Neutrophil (primary cell): ENCODE results near the gene WDR44.

Experiments used
- H3K27ac ChIP-seq: fragments of 200-600 bp; sonication (generic); 2 replicates; pipeline ENCODE4 v1.5.1; 2016; ENCODE audit warnings: mild to moderate bottlenecking, moderate library complexity
- H3K27me3 ChIP-seq: fragments of 200-600 bp; sonication (generic); 2 replicates; pipeline ENCODE4 v1.6.0; 2016; ENCODE audit warnings: mild to moderate bottlenecking
- H3K36me3 ChIP-seq: fragments of 200-600 bp; sonication (generic); 2 replicates; pipeline ENCODE4 v1.5.1; 2017
- H3K4me1 ChIP-seq, 2 experiments: fragments of 200-600 bp in 1 of 2; sonication (generic) in 1 of 2; 1 replicate in 1 of 2; 2 replicates in 1 of 2; pipeline versions ENCODE4 v1.5.1 to v1.6.1; 2013 to 2016; ENCODE audit warnings: low read depth in 1 of 2, low read length in 1 of 2, mild to moderate bottlenecking in 1 of 2, moderate library complexity in 1 of 2; ENCODE audit not compliant: control insufficient read depth in 1 of 2, insufficient read depth in 1 of 2
- H3K4me3 ChIP-seq, 2 experiments: fragments of 200-600 bp in 1 of 2; sonication (generic) in 1 of 2; 1 replicate in 1 of 2; 2 replicates in 1 of 2; pipeline ENCODE4 v1.5.1; 2013 to 2016; ENCODE audit warnings: low read depth in 1 of 2, low read length in 1 of 2, mild to moderate bottlenecking in 1 of 2, moderate library complexity in 1 of 2
- H3K9me3 ChIP-seq: fragments of 200-600 bp; sonication (generic); 2 replicates; pipeline ENCODE4 v1.5.1; 2016
- CTCF ChIP-seq: fragments of 200-600 bp; sonication (generic); IDR thresholded peaks from 2 replicates; pipeline ENCODE4 v1.5.1; 2016; ENCODE audit warnings: antibody characterized with exemption

WDR44 gene

GRCh38 chrX:118360429-118361125 is 14.7 kb downstream of the WDR44 start:
- Histone ChIP-seq H3K9me3 (no peaks in the 10 kb centered on the region), H3K36me3 (no peaks in the 10 kb centered on the region), H3K4me1 (peaks cover 13 to 17% of the 10 kb centered on the region in 2 experiments), H3K27me3 (no peaks in the 10 kb centered on the region), H3K4me3 (no peak overlapping the region), H3K27ac (no peak overlapping the region)
- no peak for TF ChIP-seq CTCF

GRCh38 chrX:118364261-118364660 is 18.4 kb downstream of the WDR44 start:
- Histone ChIP-seq H3K36me3 (no peaks in the 10 kb centered on the region), H3K27me3 (no peaks in the 10 kb centered on the region), H3K4me1 (peaks cover 10 to 12% of the 10 kb centered on the region in 2 experiments), H3K4me3 (no peak overlapping the region), H3K9me3 (no peaks in the 10 kb centered on the region), H3K27ac (no peak overlapping the region)
- TF ChIP-seq CTCF = no peak

GRCh38 chrX:118367338-118367737 is 21.4 kb downstream of the WDR44 start:
- H3K27me3 ChIP-seq = no peaks in the 10 kb centered on the region
- H3K27ac ChIP-seq = no peak overlapping the region
- H3K36me3 ChIP-seq = no peaks in the 10 kb centered on the region
- TF ChIP-seq CTCF = no peak
- H3K4me3 ChIP-seq = no peak overlapping the region
- H3K9me3 ChIP-seq = no peaks in the 10 kb centered on the region
- H3K4me1 ChIP-seq = no peaks in the 10 kb centered on the region

GRCh38 chrX:118368398-118368797 is 22.5 kb downstream of the WDR44 start:
- TF ChIP-seq CTCF = no peak
- no peaks in the 10 kb centered on the region for H3K36me3 ChIP-seq
- H3K4me1 ChIP-seq = no peaks in the 10 kb centered on the region
- H3K9me3 ChIP-seq = no peaks in the 10 kb centered on the region
- H3K27ac ChIP-seq = no peak overlapping the region
- no peaks in the 10 kb centered on the region for H3K27me3 ChIP-seq
- no peak overlapping the region for H3K4me3 ChIP-seq

DNA sequence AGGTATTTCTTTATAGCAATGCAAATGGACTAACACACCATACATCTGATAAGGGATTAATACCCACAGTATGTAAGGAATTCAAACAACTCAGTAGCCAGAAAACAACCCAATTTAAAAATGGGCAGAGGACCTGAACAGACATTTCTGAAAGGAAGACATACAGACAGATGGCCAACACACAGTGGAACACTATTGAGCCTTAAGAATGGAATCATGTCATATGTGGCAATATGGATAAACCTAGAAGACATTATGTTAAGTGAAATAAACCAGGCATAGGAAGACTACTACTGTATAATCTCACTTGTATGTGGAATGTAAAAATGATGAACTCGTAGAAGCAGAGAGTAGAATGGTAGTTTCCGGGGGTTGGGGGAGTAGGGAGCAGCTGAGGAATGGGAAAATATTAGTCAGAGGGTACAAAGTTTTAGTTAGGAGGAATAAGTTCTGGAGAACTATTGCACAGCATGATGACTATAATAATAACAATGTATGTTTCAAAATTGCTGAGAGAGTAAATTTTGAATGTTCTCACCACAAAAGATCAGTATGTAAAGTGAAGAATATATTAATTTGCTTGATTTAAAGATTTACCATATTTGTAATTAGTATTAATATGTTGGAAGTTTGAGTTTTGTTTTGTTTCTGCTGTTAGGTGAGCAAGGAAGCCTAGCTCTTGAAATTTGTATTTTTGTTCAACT is 25.2 kb downstream of the WDR44 start:
- Histone ChIP-seq H3K27me3 (no peaks in the 10 kb centered on the region), H3K4me1 (no peaks in the 10 kb centered on the region), H3K27ac (no peak overlapping the region), H3K4me3 (no peak overlapping the region), H3K9me3 (no peaks in the 10 kb centered on the region), H3K36me3 (no peaks in the 10 kb centered on the region)
- no peak for TF ChIP-seq CTCF
